Measurements from ENCODE around the gene CGB8.
A peak's percentile ranks its signal among the peaks of the same experiment; 100 is the strongest.
"Not testable (repeated sequence)": the region's sequence is repeated elsewhere in the genome, so short reads cannot be mapped to it uniquely, and the experiment has no call there.

CGB8 gene

DNA sequence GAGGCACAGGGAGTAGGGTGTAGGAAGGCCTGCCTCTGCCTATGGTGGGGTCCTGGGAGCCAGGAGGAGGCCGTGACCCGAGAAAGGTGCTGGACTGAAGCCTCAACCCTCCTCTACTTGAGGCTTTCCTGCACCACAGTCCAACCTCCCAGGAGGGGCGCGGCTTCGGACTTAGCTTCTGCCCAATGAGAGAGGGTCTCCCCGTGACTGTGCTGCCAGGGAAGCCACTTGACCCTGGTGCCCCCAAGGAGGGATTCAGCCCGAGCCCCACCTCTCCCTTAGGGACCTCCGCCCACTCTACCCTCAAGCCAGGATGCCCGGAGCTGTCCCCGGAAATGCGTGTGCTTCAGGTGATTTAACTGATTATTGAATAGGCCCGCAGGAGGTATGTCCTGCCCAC lies at the start of gene CGB8:
Gene CGB8 (minus strand): TSS at position 101 of the 400 bp plus-strand sequence. CDS start 372 bp downstream, outside the sequence.
- DNase-seq = not testable (repeated sequence)

DNA sequence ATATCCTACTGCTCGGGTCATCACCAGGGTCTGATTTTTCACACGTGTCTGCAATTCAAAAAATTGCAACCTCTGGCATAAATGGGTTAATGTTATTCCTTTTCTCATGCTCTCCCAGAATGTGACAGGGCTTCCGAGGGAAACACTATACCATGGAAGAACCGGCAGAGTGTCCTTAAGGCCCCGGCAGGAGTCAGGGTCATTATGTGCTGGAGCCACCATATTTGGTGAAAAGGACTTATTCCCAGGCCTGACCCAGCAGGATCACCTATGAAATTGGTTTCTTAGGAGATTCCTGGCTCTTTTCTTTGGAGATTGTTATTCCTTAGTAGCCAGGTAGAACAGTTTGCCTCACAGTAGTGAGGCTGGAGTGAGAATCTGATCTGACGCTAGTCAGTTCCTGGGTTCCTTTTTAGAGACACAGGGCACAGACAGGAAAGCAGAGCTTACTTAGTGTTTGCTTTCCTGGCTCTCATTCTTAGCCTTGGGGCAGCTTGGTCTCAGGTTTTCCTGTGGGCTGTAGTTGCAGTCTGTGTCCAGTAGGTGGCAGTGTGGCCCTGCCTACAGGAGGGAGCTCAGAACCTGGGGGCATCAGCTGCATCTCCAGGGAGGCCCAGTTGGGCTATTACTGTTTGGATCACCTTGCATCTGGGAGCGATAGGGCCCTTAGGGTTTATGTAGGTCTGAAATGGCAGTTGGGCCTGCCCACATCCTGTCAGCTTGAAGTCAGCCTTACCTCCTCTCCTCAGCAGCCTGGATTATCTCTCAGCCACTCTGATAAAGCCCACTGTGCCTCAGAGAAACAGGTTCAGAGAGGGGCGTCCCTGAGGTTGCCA lies 48.8 kb upstream of the CGB8 start:
- DNase-seq = peak; percentile 77 to 81

DNA sequence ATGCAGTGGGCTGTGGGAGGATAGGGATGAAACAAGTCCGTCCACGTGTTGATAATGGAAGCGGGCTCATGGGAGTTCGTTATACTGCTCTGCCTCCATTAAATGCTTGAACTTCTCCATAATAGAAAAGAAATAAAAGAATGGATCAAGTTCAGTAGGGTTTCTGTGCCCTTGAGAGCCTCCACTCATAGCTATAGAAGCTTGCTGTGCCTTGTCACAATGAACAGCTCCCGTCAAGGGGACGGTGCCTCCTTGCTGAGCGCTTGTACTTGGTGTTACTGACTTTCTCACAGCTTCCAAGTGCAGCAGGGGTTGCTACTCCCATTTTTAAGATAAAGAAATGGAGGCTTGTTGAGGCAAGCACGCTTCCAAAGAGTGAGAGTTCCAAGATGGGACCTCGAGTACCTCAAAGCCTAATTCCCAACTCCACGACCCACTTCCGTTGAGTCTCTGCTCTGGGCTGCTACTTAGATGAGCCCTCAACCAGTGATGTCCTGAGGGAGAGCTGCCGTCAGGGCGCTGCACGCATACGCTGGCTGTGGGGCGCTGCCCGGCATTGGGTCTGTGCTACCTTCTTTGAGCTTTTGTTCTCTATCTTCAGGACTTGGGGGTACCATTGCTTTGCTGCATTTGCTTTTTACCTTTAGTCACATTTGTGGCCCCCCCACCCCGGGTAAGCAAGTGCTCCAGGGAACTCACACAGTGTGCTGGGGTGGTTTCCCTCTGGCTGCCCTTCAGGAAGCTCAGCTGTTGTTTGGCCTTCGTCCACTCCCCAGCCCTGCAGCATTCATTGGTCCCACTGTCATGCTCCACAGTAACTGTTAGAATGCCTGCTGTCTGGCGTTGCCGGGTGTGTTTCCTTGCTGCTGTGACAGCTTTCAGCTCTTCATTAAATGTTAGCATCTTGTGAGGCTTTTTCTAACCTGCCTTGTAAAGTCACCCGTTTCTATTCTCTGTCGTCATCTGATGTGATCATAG lies 45.9 kb upstream of the CGB8 start:
- DNase-seq = no peak

DNA sequence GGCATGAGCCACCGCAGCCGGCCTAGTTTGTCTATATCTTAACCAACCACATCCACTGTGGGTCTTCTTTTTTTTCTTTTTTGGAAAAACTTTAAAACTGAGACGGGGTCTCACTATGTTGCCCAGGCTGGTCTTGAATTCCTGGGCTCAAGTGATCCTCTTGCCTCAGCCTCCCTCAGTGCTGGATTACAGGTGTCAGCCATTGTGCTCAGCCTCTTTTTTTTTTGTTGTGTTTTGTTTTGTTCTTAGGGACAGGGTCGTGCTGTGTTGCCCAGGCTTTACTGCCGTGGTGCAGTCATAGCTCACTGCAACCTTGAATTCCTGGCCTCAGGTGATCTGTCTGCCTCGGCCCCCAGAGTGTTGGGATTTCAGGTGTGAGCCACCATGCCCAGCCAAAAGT lies 43.8 kb upstream of the CGB8 start:
- DNase-seq = no peak

DNA sequence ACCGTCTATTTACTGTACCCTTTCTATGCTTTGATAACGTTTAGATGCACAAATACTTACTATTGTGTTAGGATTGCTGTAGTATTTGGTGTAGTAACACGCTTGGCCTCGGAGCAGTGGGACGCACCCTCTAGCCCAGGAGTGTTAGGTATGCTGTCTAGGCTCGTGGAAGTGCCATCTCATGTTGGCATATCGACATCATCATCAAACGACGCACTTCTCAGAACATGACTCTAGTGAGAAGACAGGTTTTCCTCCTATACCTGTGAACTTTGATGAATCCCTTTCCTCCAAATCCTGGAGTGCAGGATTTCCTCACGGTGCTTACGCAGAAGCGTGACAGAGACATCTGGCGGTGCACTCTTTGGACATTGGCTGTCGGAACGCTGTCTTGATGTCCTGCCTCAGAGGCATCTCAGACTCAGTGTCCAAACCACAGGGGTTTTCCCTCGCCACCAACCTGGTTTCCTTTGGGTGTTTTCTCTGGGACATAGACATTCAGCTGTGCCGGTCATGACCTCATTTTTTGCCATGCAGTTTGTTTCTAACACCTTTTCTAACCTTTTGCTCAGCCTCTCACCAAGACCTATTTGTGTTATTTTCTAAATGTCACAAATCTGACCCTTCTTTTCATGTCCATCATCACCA lies 42.6 kb upstream of the CGB8 start:
- no peak for DNase-seq

DNA sequence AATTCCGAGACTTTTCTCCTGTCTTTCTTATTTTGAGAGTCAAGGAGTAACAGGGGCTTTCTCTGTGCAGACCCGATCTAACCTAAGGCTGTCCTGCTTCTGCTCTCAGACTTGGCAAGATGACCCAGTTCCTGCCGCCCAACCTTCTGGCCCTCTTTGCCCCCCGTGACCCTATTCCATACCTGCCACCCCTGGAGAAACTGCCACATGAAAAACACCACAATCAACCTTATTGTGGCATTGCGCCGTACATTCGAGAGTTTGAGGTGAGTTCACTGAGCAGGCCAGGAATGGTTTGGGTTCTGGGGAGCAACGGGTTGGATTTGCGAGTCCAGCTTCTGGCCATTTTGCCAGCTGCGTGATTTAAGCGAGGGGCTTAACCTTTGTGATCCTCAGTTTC lies 37.4 kb upstream of the CGB8 start:
- DNase-seq = no peak

DNA sequence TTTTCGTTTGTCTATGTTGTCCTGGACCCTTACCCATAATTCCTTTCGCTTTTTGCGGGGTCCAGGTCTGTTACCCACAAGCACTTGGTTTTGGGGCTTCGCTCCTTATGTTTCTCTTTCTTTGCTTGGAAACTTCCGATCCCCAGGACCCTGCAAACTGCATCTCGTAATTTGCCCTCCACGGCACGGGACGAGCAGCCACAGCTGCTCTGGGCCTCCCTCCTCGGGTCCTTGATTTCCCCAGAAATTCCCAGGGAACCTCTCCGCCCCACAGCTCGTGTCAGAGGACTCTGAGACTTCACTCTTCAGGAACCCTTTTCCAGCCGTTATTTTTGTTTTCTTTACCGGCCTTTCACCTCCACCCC lies 36.9 kb upstream of the CGB8 start:
- peak in 1 of 2 experiments; percentile 42 for DNase-seq

DNA sequence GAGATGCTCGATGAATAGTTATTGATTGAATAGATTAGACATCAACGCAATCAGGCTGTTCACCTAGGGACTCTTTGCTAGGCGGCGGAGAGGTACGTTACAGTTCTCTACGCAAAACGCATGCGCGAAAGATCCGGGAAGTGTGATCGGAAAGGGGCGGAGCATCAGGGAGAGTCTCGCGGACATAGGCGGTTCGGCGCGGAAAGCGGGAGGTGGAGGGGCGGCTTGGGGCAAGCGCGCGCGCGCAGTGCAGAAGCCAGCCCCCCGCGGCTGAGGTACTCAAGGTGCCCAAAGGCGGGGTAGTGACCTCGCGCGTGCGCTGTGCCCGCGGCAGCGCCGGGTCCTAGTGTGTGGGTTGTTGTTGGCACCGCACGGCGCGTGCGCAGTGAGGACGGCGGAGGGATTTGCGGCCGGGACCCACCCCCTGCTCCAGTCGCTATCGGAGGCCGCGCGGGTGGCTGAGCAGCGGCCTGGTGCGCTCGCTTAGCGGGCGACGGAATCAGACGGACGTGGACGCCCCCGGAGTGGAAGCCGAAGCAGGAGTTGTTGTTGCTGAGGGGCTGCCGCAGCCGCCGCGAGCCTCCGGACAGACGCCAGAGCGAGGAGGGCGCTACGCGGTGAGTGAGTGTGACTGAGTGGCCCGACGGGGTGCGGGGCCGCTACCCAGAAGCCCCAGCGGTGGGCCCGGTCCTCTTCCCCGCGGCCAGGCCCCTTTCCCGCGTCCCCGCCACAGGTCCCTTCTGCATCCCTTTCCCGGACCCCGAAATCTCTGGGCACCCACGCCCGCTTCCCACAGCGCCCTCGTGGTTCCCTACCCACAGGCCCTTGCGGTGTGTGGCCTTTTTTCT lies 36.3 kb upstream of the CGB8 start, which contains the start of gene SNRNP70:
Gene SNRNP70 (plus strand): TSS at position 432 of the 848 bp plus-strand sequence. CDS start 964 bp downstream, outside the sequence.
- peak; percentile 98 to 99 for DNase-seq

DNA sequence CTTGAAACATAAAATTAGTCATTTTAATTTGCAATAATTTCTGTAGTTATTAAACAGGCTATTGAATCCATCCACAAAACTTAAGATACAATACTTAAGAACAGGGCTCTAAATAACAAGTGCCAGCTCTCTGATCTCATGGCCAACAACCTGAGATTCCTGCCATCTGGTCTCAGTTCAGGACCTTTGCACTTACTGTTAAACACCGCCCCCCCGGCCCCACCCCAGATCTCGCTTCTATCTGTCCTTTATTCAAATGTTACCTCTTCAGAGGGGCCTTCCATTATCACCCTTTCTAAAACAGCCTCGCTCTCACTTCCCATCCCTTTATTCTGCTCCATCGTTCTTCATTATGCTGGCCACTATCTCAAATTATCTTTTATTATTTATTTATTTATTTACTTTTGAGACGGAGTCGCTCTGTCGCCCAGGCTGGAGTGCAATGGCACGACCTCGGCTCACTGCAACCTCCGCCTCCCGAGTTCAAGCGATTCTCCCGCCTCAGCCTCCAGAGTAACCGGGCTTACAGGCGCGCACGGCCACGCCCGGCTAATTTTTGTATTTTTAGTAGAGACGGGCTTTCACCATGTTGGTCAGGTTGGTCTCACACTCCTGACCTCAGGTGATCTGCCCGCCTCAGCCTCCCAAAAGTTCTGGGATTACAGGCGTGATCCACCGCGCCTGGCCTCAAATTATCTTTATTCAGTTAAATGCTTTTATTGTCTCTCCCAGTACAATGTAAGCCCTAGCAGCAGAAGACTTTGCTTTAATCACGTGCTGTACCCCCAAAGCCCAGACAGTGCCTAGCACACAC lies 35.5 kb upstream of the CGB8 start:
- no peak for DNase-seq

DNA sequence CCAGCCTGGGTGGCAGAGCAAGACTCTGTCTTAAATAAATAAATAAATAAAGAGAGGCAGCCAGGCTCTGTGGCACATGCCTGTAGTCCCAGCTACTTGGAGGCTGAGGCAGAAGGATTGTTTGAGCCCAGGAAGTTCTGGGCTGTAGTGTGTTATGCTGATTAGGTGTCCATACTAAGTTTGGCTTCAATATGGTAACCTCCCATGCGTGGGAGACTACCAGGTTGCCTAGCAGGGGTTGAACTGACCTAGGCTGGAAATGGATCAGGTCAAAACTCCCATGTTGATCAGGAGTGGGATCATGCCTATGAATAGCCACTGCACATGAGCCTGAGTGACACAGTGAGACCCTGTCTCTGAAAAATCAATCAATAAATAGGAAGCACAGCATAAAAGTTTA lies 32.4 kb upstream of the CGB8 start:
- no peak for DNase-seq

DNA sequence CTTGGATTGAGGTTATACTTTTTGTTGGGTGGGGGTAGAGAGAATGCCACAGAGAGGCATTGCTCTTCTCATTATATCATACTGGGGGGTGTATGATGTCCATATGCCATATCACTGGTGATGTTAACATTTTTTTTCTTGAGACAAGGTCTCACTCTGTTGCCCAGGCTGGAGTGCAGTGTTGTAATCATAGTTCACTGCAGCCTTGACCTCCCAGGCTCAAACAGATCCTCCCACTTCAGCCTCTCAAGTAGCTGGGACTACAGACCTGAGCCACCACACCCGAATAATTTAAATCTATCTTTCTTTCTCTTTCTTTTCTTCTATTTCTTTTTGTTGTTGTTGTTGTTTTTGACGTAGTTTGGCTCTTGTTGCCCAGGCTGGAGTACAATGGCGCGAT lies 31.5 kb upstream of the CGB8 start:
- DNase-seq = no peak

DNA sequence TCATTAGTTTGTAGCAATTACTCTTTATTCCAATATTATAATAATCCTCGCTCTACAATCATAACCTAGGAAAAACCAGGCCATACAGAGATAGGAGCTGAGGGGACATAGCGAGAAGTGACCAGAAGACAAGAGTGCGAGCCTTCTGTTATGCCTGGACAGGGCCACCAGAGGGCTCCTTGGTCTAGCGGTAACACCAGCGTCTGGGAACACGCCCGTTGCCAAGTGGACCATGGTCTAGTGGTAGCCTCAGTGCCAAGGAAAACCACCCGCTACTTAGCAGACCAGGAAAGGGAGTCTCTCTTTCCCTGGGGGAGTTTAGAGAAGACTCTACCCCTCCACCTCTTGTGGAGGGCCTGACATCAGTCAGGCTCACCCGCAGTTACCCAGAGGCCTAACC lies 26.0 kb upstream of the CGB8 start:
- not testable (repeated sequence) for DNase-seq

DNA sequence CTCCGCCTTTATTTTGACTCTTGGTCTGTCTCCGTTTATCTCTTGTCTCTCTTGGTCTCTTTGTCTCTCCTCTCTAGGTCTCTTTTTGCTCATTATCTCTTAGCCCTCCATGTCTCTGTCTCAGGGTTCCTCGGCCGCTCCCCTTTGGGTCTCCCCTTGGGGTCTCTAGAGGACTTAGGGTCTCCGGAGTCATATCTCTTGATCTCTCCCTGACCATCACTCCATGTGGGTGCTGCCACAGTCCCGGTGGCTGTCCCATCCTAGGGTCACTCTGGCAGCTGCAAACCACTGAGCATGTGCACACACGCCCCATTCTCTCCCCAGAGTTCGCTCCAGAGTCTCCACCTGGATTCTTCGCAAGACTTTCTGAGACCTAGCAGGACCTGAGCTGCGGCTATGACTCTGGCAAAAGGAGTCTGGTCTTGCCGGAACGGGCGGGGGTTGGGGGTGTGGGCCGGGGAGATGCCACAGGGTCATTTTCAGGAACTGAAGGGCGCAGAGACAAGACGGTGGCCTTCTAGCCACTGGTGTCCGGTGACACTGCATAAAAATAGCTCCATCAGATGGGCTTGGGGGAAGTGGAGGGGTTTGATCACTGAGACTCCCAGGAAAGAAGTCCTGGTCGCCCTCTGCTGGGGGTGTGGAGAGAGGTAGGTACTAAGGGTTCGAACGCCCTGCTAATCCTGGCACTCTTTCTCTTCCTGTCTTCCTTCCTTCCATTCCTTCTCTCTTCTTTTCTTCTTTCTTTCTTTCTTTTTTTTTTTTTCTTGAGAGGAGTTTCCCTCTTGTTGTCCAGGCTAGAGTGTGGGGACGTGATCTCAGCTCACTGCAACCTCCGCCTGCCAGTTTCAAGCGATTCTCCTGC lies 24.8 kb upstream of the CGB8 start:
- peak; percentile 60 to 78 for DNase-seq

DNA sequence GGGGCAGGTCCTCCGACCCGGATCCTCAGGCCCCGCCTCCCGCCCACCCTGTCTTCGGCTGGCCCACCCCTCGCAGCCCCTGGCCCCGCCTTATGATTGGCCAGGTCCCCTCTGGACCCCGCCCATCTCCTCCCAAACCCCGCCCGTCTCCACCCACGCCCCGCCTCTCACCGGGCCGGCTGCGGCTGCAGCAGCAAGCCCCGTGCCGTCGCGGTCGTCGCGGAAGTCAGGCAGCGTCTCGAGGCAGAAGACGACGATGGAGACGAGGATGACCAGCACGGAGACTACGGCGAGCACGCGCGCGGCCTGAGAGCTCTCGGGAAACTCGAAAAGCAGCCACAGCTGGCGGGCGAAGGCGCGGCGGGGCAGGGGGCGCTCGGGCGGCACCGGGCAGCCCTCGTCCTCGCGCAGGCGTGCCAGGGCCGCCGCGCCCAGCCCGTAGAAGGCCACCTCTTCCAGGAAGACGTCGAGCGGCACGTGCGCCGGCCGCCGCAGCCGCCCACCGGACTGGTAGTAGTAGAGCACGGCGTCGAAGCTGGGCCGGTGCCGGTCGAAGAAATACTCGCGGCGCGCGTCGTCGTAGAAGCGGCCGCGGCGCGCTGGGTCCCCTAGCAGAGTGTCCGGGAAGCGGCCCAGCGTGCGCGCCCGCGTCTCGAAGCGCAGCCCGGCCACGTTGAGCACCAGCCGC lies 23.1 kb upstream of the CGB8 start:
- DNase-seq = no peak

DNA sequence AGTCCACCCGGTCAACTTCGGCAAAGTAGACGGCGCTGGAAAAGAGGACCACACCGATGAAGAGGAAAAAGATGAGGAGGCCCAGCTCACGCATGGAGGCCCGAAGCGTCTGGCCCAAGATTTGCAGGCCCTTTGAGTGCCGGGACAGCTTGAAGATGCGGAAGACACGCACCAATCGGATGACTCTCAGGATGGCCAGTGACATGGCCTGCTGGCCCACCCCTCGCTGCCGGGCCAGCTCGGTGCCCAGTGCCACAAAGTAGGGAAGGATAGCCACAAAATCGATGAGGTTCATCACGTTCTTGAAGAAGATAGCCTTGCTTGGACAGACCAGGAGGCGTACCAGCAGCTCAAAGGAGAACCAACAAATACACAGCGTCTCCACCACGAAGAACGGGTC lies 21.5 kb upstream of the CGB8 start:
- no peak for DNase-seq

DNA sequence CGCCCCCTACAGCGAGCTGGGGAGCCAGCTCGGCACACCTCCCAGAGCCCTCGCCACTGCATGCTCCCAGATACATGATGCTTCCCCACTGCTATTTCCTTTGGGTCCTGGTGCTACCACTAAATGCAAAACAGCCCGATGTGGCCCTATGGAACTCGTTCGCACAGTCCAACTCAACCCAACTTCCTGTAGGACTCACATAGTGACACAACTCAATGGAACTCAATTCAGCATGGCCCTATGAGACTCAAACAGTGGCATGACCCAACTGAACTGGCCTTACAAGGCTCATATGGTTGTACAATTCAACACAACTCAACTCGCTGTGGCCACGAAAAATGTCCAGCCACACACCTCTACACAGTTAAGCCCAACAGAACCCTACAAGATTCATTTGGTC lies 20.1 kb upstream of the CGB8 start:
- no peak for DNase-seq

DNA sequence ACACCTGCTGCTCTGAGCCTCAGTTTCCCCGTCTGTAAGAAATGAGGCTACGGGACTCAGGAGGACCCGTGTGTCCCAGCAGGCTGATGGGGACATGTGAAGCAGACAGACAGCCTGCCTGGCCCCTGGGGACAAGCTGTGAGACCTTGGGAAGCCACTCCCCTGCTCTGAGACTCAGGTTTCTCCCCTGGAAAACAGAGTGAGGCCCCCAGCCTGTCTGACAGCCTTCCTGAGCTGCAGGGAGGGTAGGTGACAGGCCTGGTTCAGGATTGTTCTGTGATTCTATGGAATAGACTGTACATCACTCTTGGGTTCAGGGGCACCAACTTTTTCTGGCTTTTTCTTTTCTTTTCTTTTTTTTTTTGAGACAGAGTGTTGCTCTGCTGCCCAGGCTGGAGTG lies 18.6 kb upstream of the CGB8 start:
- no peak for DNase-seq

DNA sequence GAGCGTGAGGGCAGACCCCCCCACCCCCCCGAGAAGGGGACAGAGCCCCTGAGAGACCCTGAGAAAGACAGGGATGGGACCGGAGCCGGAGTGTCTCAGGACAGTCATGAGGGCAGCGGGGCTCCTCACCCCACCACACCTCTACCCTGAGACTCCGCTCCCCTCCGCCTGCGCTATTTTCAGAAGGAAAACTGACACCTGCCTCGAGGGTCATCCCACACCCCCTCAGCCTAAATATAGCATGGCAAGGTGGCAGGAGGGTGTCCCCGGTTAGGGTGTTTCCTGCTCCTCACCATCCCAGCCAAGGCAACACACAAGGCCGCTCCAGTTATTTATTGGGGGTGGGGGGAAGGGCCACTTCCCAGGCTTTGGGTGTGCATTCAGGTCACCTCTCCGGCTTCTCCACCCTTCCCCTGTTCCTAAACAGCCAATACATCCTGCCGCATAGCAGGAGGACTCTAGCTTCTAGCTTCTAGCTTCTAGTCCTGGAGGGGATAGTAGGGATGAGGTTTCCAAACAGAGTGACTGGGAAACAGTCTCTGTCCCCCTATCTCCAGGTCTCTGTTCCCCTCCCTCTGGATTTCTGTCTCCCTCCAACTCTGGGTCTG lies 17.1 kb upstream of the CGB8 start:
- DNase-seq = no peak
